Osteocyte (in vitro differentiated cells): ENCODE results near the gene CHMP1A. TPM values are rescaled to one million over a fixed set of nuclear protein-coding genes. Genes with fewer than 3 reads are reported as not detected.
"Not testable (repeated sequence)": the region's sequence is repeated elsewhere in the genome, so short reads cannot be mapped to it uniquely, and the experiment has no call there.

Experiments used
- DNase-seq: peaks from one replicate; pipeline ENCODE4 v3.0.0; 2021; ENCODE audit warnings: mixed read lengths; ENCODE audit not compliant: unreplicated experiment; ENCODE audit errors: extremely low spot score
- H3K27ac Mint-ChIP-seq: one replicate; pipeline ENCODE4 v1.8.0; 2021; ENCODE audit warnings: mild to moderate bottlenecking, mixed read lengths; ENCODE audit not compliant: unreplicated experiment
- H3K27me3 Mint-ChIP-seq: one replicate; pipeline ENCODE4 v1.8.0; 2021; ENCODE audit warnings: mixed read lengths; ENCODE audit not compliant: unreplicated experiment
- H3K36me3 Mint-ChIP-seq: one replicate; pipeline ENCODE4 v1.8.0; 2021; ENCODE audit warnings: mixed read lengths; ENCODE audit not compliant: unreplicated experiment
- H3K4me1 Mint-ChIP-seq: one replicate; pipeline ENCODE4 v1.8.0; 2021; ENCODE audit warnings: mixed read lengths; ENCODE audit not compliant: unreplicated experiment
- H3K4me3 Mint-ChIP-seq: one replicate; pipeline ENCODE4 v1.8.0; 2021; ENCODE audit warnings: mild to moderate bottlenecking, moderate library complexity, mixed read lengths; ENCODE audit not compliant: unreplicated experiment
- H3K9me3 Mint-ChIP-seq: one replicate; pipeline ENCODE4 v1.8.0; 2021; ENCODE audit warnings: mixed read lengths; ENCODE audit not compliant: unreplicated experiment
- CTCF ChIP-seq: fragments of 200-600 bp; sonication (generic); IDR thresholded peaks from 2 replicates; pipeline ENCODE4 v1.5.0; 2021; ENCODE audit warnings: antibody characterized with exemption, mild to moderate bottlenecking, moderate library complexity
- total RNA-seq: library from RNA; stranded (reverse); gene quantifications from 2 replicates; pipeline ENCODE4 v1.2.1, GENCODE V29; 2021

CHMP1A gene
- total RNA-seq, 1 donor from 2014 or later: 92.5 TPM

DNA sequence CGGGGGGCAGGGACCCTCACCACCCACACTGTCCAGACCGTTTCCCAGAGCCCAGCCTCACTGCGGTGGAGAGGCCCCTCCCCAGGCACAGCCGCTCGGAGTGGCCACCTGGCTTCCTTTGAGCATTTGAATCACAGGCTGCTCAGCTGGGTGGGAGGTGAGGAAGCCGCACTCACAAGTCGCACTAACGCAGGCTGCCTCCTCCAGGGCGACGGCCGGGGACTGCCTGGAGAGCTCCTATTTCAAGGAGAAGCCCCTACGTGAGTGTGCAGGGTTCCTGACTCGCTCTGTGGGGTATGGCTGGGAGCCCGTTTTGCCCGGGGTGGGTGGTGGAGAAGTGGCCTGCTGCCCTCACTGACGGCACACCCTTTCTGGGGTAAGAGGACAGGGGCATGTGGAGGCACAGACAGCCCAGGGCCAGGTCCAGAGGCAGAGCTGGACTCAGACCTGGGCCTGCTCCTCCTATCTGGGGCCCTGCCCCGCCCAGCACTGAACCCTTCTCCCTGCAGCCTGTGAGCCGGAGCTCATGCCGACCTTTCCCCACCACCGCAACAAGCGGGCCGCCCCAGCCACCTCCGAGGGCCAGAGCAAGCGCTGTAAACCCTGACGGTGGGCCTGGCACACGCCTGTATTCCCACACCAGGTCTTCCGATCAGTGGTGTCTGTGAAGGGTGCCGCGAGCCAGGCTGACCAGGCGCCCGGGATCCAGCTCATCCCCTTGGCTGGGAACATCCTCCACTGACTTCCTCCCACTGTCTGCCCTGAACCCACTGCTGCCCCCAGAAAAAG lies 37.8 kb upstream of the CHMP1A start:
- H3K27ac Mint-ChIP-seq: no peak overlapping the region
- H3K9me3 Mint-ChIP-seq: no peaks in the 10 kb centered on the region
- no peak for TF ChIP-seq CTCF
- peaks cover 6% of the 10 kb centered on the region for H3K4me1 Mint-ChIP-seq
- H3K27me3 Mint-ChIP-seq: no peaks in the 10 kb centered on the region
- peaks cover 16% of the 10 kb centered on the region for H3K36me3 Mint-ChIP-seq
- no peak for DNase-seq
- H3K4me3 Mint-ChIP-seq: no peak overlapping the region

DNA sequence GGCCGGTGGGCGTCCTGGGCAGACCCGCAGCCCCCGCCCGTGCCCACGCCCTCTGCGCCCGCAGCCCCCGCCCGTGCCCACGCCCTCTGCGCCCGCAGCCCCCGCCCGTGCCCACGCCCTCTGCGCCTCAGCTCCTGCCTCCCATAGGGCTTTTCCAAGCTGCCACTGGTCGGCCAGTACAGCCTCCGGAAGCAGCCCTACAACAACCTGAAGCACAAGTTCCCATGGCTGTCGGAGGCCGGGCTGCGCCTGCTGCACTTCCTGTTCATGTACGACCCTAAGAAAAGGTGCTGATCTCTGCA lies 37.2 kb upstream of the CHMP1A start:
- not testable (repeated sequence) for H3K9me3 Mint-ChIP-seq, H3K27me3 Mint-ChIP-seq, H3K27ac Mint-ChIP-seq, H3K4me3 Mint-ChIP-seq, H3K4me1 Mint-ChIP-seq, DNase-seq
- peaks cover 19% of the 10 kb centered on the region for H3K36me3 Mint-ChIP-seq

DNA sequence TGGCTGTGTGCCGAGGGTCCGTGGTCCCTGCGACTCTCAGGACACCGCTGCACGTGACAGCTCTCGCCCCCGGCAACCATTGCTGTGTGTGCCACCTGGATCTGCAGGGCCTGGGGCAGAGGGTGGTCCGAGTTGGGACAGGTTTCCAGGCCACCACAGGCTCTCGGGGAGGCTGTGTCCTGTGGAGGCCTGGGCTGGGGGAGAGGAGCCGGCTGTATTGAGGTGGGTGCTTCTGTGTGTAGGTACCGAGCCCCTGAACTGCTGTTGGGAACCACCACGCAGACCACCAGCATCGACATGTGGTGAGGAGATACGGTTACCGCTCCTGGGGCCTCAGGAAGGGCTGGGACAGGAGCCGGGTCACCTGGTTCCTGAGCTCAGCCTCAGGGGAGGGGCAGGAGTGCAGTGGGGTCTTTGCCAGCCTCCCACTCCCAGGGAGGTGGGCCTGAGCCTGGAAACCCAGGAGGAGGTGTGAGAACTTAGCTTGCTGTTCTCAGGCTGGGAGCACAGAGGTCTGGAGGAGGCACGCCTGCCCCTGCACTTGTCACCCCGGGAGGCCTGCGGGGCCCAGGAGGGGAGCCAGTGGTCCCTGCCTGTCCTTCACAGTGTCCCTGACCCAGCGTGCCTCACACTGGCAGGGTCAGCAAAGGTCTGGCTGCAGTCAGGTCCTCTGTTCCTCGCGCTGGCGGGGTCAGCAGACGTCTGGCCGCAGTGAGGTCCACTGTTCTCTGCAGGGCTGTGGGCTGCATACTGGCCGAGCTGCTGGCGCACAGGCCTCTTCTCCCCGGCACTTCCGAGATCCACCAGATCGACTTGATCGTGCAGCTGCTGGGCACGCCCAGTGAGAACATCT lies 36.6 kb upstream of the CHMP1A start:
- DNase-seq: no peak

DNA sequence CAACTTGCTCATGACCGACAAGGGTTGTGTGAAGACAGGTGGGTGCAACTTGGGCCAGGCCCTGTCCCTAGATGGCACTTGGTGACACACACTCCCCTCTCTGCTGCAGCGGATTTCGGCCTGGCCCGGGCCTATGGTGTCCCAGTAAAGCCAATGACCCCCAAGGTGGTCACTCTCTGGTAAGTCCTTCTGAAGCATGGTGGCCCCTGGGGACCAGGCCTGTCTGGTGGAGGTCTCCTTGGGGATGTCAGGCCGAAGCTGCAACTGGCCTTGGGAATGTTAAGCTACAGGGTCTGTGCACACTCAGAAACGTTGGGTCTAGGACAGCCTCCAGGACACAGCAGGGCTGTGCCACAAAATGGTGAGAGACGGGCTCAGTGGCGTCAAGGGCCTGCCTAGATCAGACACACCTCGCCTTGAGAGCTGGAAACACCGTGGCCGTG lies 35.8 kb upstream of the CHMP1A start:
- no peak for DNase-seq
- H3K36me3 Mint-ChIP-seq: peaks cover 19% of the 10 kb centered on the region
- TF ChIP-seq CTCF: no peak

More for the DNA sequence above, 36.6 kb upstream of the CHMP1A start:
- peaks cover under 1% of the 10 kb centered on the region for H3K4me1 Mint-ChIP-seq
- H3K27me3 Mint-ChIP-seq: no peaks in the 10 kb centered on the region
- peaks cover 19% of the 10 kb centered on the region for H3K36me3 Mint-ChIP-seq
- no peak overlapping the region for H3K4me3 Mint-ChIP-seq
- no peaks in the 10 kb centered on the region for H3K9me3 Mint-ChIP-seq
- H3K27ac Mint-ChIP-seq: no peak overlapping the region
- TF ChIP-seq CTCF: no peak

DNA sequence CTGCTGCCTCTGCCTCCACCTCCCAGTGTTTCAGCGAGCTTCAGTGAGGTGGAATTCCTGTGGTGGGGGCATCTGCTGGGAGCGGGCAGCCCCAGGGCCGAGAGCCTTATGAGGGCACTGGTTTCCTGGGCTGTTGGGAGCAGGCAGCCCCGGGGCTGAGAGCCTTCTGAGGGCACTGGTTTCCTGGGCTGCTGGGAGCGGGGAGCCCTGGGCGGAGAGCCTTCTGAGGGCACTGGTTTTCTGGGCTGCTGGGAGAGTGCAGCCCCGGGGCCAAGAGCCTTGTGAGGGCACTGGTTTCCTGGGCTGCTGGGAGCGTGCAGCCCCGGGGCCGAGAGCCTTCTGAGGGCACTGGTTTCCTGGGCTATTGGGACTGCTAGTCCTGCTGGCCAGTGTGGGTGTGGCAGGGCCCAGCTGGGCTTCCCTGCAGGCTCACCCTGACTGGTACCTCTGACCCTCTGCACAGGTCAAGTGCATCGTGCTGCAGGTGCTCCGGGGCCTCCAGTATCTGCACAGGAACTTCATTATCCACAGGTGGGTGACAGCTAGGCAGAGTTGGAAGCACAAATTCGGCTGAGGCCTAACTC lies 34.6 kb upstream of the CHMP1A start:
- no peak for DNase-seq
- no peak overlapping the region for H3K4me3 Mint-ChIP-seq
- H3K36me3 Mint-ChIP-seq: peaks cover 19% of the 10 kb centered on the region
- no peaks in the 10 kb centered on the region for H3K27me3 Mint-ChIP-seq
- no peak for TF ChIP-seq CTCF
- no peak overlapping the region for H3K27ac Mint-ChIP-seq
- H3K4me1 Mint-ChIP-seq: peaks cover 10% of the 10 kb centered on the region
- no peaks in the 10 kb centered on the region for H3K9me3 Mint-ChIP-seq

More for the DNA sequence above, 35.8 kb upstream of the CHMP1A start:
- H3K27ac Mint-ChIP-seq: no peak overlapping the region
- no peaks in the 10 kb centered on the region for H3K9me3 Mint-ChIP-seq
- no peaks in the 10 kb centered on the region for H3K4me1 Mint-ChIP-seq
- no peaks in the 10 kb centered on the region for H3K27me3 Mint-ChIP-seq
- no peak overlapping the region for H3K4me3 Mint-ChIP-seq
